Mucosa of rectum (tissue), 2 donors: ENCODE results near the gene PIK3C2A.
A peak's percentile ranks its signal among the peaks of the same experiment; 100 is the strongest.

Experiments
- H3K27ac ChIP-seq, 2 donors: one replicate each; pipeline ENCODE4 v1.7.0; 2013; ENCODE audit warnings: inconsistent platforms in 2 of 2, low read depth in 2 of 2, low read length in 2 of 2
- H3K27me3 ChIP-seq, 2 donors: one replicate each; pipeline ENCODE4 v1.7.0; 2013; ENCODE audit warnings: low read length in 2 of 2; ENCODE audit not compliant: control insufficient read depth in 2 of 2, insufficient read depth in 2 of 2
- H3K36me3 ChIP-seq, 2 donors: one replicate each; pipeline ENCODE4 v1.7.0; 2013; ENCODE audit warnings: low read length in 2 of 2; ENCODE audit not compliant: control insufficient read depth in 2 of 2, insufficient read depth in 2 of 2
- H3K4me1 ChIP-seq, 2 donors: one replicate each; pipeline ENCODE4 v1.7.0; 2013; ENCODE audit warnings: low read length in 2 of 2, mild to moderate bottlenecking in 1 of 2; ENCODE audit not compliant: control insufficient read depth in 2 of 2, insufficient read depth in 2 of 2
- H3K4me3 ChIP-seq, 2 donors: one replicate each; pipeline ENCODE4 v1.7.0; 2013; ENCODE audit warnings: low read length in 2 of 2
- H3K9ac ChIP-seq, 2 donors: one replicate each; pipeline ENCODE4 v1.7.0; 2013; ENCODE audit warnings: low read length in 2 of 2, low read depth in 1 of 2, mild to moderate bottlenecking in 1 of 2
- H3K9me3 ChIP-seq, 2 donors: one replicate each; pipeline ENCODE4 v1.7.0; 2013; ENCODE audit warnings: low read length in 2 of 2; ENCODE audit not compliant: control insufficient read depth in 2 of 2
- donor health status: healthy.
- donor health status: Normal muscosa, but diverticular disease.

Gene PIK3C2A

GRCh38 chr11:17211286-17211685, 3.5 kb upstream of the PIK3C2A start:
- Histone ChIP-seq H3K9me3 (no peaks in the 10 kb centered on the region), H3K27me3 (no peaks in the 10 kb centered on the region), H3K4me1 (peaks cover 13 to 14% of the 10 kb centered on the region in 2 donors), H3K36me3 (no peaks in the 10 kb centered on the region), H3K27ac (no peak overlapping the region), H3K9ac (no peak overlapping the region), H3K4me3 (no peak overlapping the region)

- Histone ChIP-seq H3K36me3 (no peaks in the 10 kb centered on the region), H3K27me3 (no peaks in the 10 kb centered on the region), H3K4me3 (no peak overlapping the region), H3K9ac (no peak overlapping the region), H3K4me1 (peaks cover 14% of the 10 kb centered on the region in 2 donors), H3K9me3 (no peaks in the 10 kb centered on the region), H3K27ac (no peak overlapping the region)
These were observed 2.1 kb upstream of the PIK3C2A start for GRCh38 chr11:17209939-17210245.

GRCh38 chr11:17208257-17208999, 642 bp upstream of the PIK3C2A start:
- Histone ChIP-seq H3K9me3 (no peaks in the 10 kb centered on the region), H3K9ac (peak overlapping the region; percentile 95), H3K27ac (peak overlapping the region; percentile 96 to 97), H3K4me1 (peaks cover 14% of the 10 kb centered on the region in 2 donors), H3K36me3 (peaks cover 0 to 5% of the 10 kb centered on the region in 2 donors), H3K27me3 (no peaks in the 10 kb centered on the region), H3K4me3 (peak overlapping the region; percentile 88 to 92)

GRCh38 chr11:17206463-17206862, 1.3 kb downstream of the PIK3C2A start:
- Histone ChIP-seq H3K27me3 (no peaks in the 10 kb centered on the region), H3K9ac (peak overlapping the region in 1 of 2 donors; percentile 95), H3K27ac (no peak overlapping the region), H3K36me3 (peaks cover 0 to 5% of the 10 kb centered on the region in 2 donors), H3K4me1 (peaks cover 14% of the 10 kb centered on the region in 2 donors), H3K4me3 (peak overlapping the region; percentile 88 to 92), H3K9me3 (no peaks in the 10 kb centered on the region)

- H3K9me3 ChIP-seq, result no peaks in the 10 kb centered on the region
- peaks cover 6 to 13% of the 10 kb centered on the region in 2 donors for H3K36me3 ChIP-seq
- H3K27me3 ChIP-seq, result no peaks in the 10 kb centered on the region
- H3K27ac ChIP-seq, result no peak overlapping the region
- H3K4me3 ChIP-seq, result no peak overlapping the region
- H3K4me1 ChIP-seq, result no peaks in the 10 kb centered on the region
- no peak overlapping the region for H3K9ac ChIP-seq
These were observed 10.3 kb downstream of the PIK3C2A start for GRCh38 chr11:17197431-17197898.

- Histone ChIP-seq H3K9ac (no peak overlapping the region), H3K36me3 (peaks cover 9 to 10% of the 10 kb centered on the region in 2 donors), H3K9me3 (no peaks in the 10 kb centered on the region), H3K4me3 (no peak overlapping the region), H3K4me1 (no peaks in the 10 kb centered on the region), H3K27me3 (no peaks in the 10 kb centered on the region), H3K27ac (no peak overlapping the region)
These were observed 19.1 kb downstream of the PIK3C2A start for GRCh38 chr11:17188675-17189074.

- Histone ChIP-seq H3K9me3 (no peaks in the 10 kb centered on the region), H3K27me3 (no peaks in the 10 kb centered on the region), H3K9ac (no peak overlapping the region), H3K4me1 (no peaks in the 10 kb centered on the region), H3K4me3 (no peak overlapping the region), H3K36me3 (peaks cover 5 to 9% of the 10 kb centered on the region in 2 donors), H3K27ac (no peak overlapping the region)
These were observed 20.7 kb downstream of the PIK3C2A start for GRCh38 chr11:17186932-17187692.

- Histone ChIP-seq H3K27ac (no peak overlapping the region), H3K9ac (no peak overlapping the region), H3K4me3 (no peak overlapping the region), H3K36me3 (peaks cover 3 to 4% of the 10 kb centered on the region in 2 donors), H3K27me3 (no peaks in the 10 kb centered on the region), H3K4me1 (no peaks in the 10 kb centered on the region), H3K9me3 (no peaks in the 10 kb centered on the region)
These were observed 21.8 kb downstream of the PIK3C2A start for GRCh38 chr11:17185938-17186337.

- Histone ChIP-seq H3K36me3 (peaks cover 3% of the 10 kb centered on the region in 2 donors), H3K4me3 (no peak overlapping the region), H3K27me3 (no peaks in the 10 kb centered on the region), H3K9ac (no peak overlapping the region), H3K27ac (no peak overlapping the region), H3K4me1 (no peaks in the 10 kb centered on the region), H3K9me3 (no peaks in the 10 kb centered on the region)
These were observed 22.8 kb downstream of the PIK3C2A start for GRCh38 chr11:17184882-17185587.

GRCh38 chr11:17183836-17184235, 23.9 kb downstream of the PIK3C2A start:
- no peak overlapping the region for H3K27ac ChIP-seq
- H3K9ac ChIP-seq, result no peak overlapping the region
- no peak overlapping the region for H3K4me3 ChIP-seq
- H3K9me3 ChIP-seq, result no peaks in the 10 kb centered on the region
- no peaks in the 10 kb centered on the region for H3K4me1 ChIP-seq
- H3K36me3 ChIP-seq, result peaks cover 3% of the 10 kb centered on the region in 2 donors
- no peaks in the 10 kb centered on the region for H3K27me3 ChIP-seq
